Natural killer cell (primary cell): ENCODE results near the gene PES1. TPM values are rescaled to one million over a fixed set of nuclear protein-coding genes. Genes with fewer than 3 reads are reported as not detected.

Source experiments
- ATAC-seq, 3 donors: fragments of 150-1000 bp in 2 of 3; fragments of 200-7000 bp in 1 of 3; cut with Tn5 transposase; 1 replicate in 1 of 3; 2 replicates in 2 of 3; pipeline ENCODE4 v1.10.0; 2021; ENCODE audit warnings: mild to moderate bottlenecking in 2 of 3, moderate library complexity in 2 of 3
- DNase-seq, 2 donors: peaks; one replicate each; pipeline versions ENCODE4 v3.0.0 to v3.0.0-alpha.2; 2013 to 2021; ENCODE audit warnings: mixed read lengths in 1 of 2
- H3K27ac ChIP-seq: one replicate; pipeline ENCODE4 v1.5.1; 2013; ENCODE audit warnings: mild to moderate bottlenecking, low read length
- H3K27me3 ChIP-seq: one replicate; pipeline ENCODE4 v1.6.1; 2013; ENCODE audit warnings: low read length; ENCODE audit not compliant: control insufficient read depth, insufficient read depth
- H3K36me3 ChIP-seq: one replicate; pipeline ENCODE4 v1.6.1; 2013; ENCODE audit warnings: low read length; ENCODE audit not compliant: control insufficient read depth, insufficient read depth
- H3K4me1 ChIP-seq: one replicate; pipeline ENCODE4 v1.6.1; 2013; ENCODE audit warnings: low read length; ENCODE audit not compliant: control insufficient read depth, insufficient read depth
- H3K4me3 ChIP-seq: one replicate; pipeline ENCODE4 v1.5.1; 2013; ENCODE audit warnings: low read length
- H3K9me3 ChIP-seq: one replicate; pipeline ENCODE4 v1.6.1; 2013; ENCODE audit warnings: low read length; ENCODE audit not compliant: control insufficient read depth, insufficient read depth
- H3K27ac Mint-ChIP-seq, 2 donors: one replicate each; pipeline ENCODE4 v1.8.0; 2022; ENCODE audit warnings: mild to moderate bottlenecking in 2 of 2, mixed read lengths in 2 of 2, moderate library complexity in 1 of 2
- H3K27me3 Mint-ChIP-seq, 2 donors: one replicate each; pipeline ENCODE4 v1.8.0; 2022; ENCODE audit warnings: low read depth in 2 of 2, mixed read lengths in 2 of 2
- H3K36me3 Mint-ChIP-seq: one replicate; pipeline ENCODE4 v1.8.0; 2022; ENCODE audit warnings: mixed read lengths
- H3K4me1 Mint-ChIP-seq, 2 donors: one replicate each; pipeline ENCODE4 v1.8.0; 2022; ENCODE audit warnings: mixed read lengths in 2 of 2
- H3K4me3 Mint-ChIP-seq: one replicate; pipeline ENCODE4 v1.8.0; 2022; ENCODE audit warnings: mild to moderate bottlenecking, moderate library complexity, mixed read lengths
- H3K9me3 Mint-ChIP-seq, 2 donors: one replicate each; pipeline ENCODE4 v1.8.0; 2022; ENCODE audit warnings: mixed read lengths in 2 of 2
- CTCF ChIP-seq: fragments of 200-600 bp; IDR thresholded peaks from one replicate; pipeline ENCODE4 v1.8.0; 2022; ENCODE audit warnings: antibody characterized with exemption
- WGBS: methylation state at CpG from one replicate; pipeline ENCODE4 v1.1.7; 2013; ENCODE audit warnings: missing lambda C conversion rate; ENCODE audit not compliant: insufficient coverage; 5-methylcytosine and 5-hydroxymethylcytosine counted together
- intact Hi-C: fragments of 100-400 bp; cut with micrococcal nuclease; formaldehyde crosslinking; loops from one replicate; pipeline ENCODE4 v1.14.2; 2022
- total RNA-seq, 4 donors: library from RNA; stranded (reverse); fragments of 120-200 nt in 1 of 4; gene quantifications; one replicate each; pipeline versions ENCODE4 v1.2.3 to v1.2.4, GENCODE V29; 2013 to 2022

The PES1 gene
- total RNA-seq, 3 donors from 2014 or later (not counting 1 experiment from before 2014, with no cell fraction given): 30.9 to 39.7 (median 34.9) TPM

- no peak within 1 kb of the TSS for H3K4me3 ChIP-seq
- H3K27me3 ChIP-seq: peaks cover 4% of the 10 kb centered on the region
- peaks cover 30% of the 10 kb centered on the region for H3K36me3 ChIP-seq
- Mint-ChIP-seq H3K4me3 (no peak within 1 kb of the TSS), H3K27ac (no peak within 1 kb of the TSS), H3K4me1 (no peaks in the 10 kb centered on the region), H3K27me3 (peaks cover 0 to 2% of the 10 kb centered on the region in 2 donors), H3K36me3 (no peaks in the 10 kb centered on the region), H3K9me3 (no peaks in the 10 kb centered on the region)
- no peaks in the 10 kb centered on the region for H3K4me1 ChIP-seq
- intact Hi-C loops: no loop called here
- 22% methylated on average over 74 of the region's 75 CpGs for WGBS
- no peak for DNase-seq
- H3K27ac ChIP-seq: no peak within 1 kb of the TSS
- no peak for ATAC-seq
- H3K9me3 ChIP-seq: no peaks in the 10 kb centered on the region
- no peak for TF ChIP-seq CTCF
These were observed 17.4 kb downstream of the PES1 start, which contains the start of gene GAL3ST1 for GRCh38 chr22:30574095-30574981. TSS of gene GAL3ST1 (minus strand) at chr22:30574665. CDS start at chr22:30557392, 17,273 bp downstream.

GRCh38 chr22:30573594-30574094 lies 18.1 kb downstream of the PES1 start:
- intact Hi-C loops: no loop called here
- ATAC-seq: no peak
- Histone ChIP-seq H3K9me3 (no peaks in the 10 kb centered on the region), H3K4me1 (no peaks in the 10 kb centered on the region), H3K27me3 (peaks cover 4% of the 10 kb centered on the region), H3K4me3 (no peak overlapping the region), H3K36me3 (peaks cover 23% of the 10 kb centered on the region), H3K27ac (no peak overlapping the region)
- Mint-ChIP-seq H3K27ac (no peak overlapping the region), H3K36me3 (no peaks in the 10 kb centered on the region), H3K4me3 (no peak overlapping the region), H3K27me3 (peaks cover 0 to 7% of the 10 kb centered on the region in 2 donors), H3K9me3 (no peaks in the 10 kb centered on the region), H3K4me1 (no peaks in the 10 kb centered on the region)
- DNase-seq: no peak
- no peak for TF ChIP-seq CTCF
- WGBS: 72% methylated on average over 7 of the region's 7 CpGs

GRCh38 chr22:30572840-30573593 lies 18.7 kb downstream of the PES1 start:
- Mint-ChIP-seq H3K27me3 (peaks cover 0 to 7% of the 10 kb centered on the region in 2 donors), H3K4me1 (no peaks in the 10 kb centered on the region), H3K9me3 (no peaks in the 10 kb centered on the region), H3K27ac (no peak overlapping the region), H3K36me3 (no peaks in the 10 kb centered on the region), H3K4me3 (no peak overlapping the region)
- ATAC-seq (no peak), DNase-seq (no peak)
- H3K9me3 ChIP-seq: no peaks in the 10 kb centered on the region
- intact Hi-C loops: no loop called here
- H3K27ac ChIP-seq: no peak overlapping the region
- peaks cover 4% of the 10 kb centered on the region for H3K27me3 ChIP-seq
- no peak for TF ChIP-seq CTCF
- H3K4me1 ChIP-seq: no peaks in the 10 kb centered on the region
- WGBS: 72% methylated on average over 12 of the region's 12 CpGs
- H3K4me3 ChIP-seq: no peak overlapping the region
- peaks cover 21% of the 10 kb centered on the region for H3K36me3 ChIP-seq
